GM21576 (cell line): ENCODE data around the gene RTRAF.

Experiments
- ATAC-seq: cut with Tn5 transposase; IDR thresholded peaks from one replicate; pipeline ENCODE4 v1.9.1; 2021; ENCODE audit warnings: mild to moderate bottlenecking, moderate library complexity; ENCODE audit not compliant: unreplicated experiment

Gene RTRAF

DNA sequence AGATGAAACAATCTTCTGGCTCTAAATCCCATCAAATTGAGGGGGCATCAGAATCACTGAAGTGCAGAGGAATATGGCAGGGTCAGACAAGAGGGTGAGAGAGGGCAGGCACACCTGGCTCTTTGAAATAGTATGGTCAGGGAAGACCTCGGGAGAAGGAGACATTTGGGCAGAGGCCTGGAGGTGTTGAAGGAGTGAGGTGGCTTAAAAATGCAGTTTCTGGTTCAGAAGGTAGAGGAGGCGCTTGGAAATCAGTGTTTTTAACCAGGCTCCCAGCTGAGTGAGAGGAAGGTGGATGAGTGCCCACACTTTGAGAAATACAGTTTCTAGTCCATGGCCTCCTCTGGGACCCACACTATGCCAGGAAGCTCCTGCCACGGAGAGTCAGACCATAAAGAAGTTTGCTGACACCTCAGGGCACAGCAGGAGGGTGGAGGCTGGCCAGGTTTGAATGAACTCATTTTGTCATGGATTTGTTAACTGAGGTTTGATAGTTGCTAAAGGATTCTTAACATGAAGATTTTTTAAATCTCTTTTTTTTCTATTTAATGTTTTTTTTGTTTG is 59.4 kb downstream of the RTRAF start:
- ATAC-seq = no peak

DNA sequence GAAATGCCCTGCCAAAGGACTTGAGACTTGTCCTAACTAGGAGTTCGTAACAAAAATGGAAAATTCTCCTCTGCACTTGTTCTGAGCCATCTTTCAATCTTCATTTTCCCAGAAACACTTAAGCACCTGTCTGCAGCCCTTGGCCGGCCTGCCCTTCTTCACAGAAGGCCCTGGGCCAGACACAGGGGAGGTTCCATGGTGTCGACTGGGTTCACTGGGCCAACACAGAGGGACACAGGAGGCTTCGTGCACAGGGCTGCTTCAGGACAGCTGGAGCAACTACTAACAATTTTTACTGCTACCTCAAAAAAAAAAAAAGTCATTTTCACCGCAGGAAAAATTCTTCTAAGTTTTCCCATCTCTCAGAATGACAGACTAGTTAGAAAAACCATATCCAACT is 59.9 kb downstream of the RTRAF start:
- no peak for ATAC-seq

DNA sequence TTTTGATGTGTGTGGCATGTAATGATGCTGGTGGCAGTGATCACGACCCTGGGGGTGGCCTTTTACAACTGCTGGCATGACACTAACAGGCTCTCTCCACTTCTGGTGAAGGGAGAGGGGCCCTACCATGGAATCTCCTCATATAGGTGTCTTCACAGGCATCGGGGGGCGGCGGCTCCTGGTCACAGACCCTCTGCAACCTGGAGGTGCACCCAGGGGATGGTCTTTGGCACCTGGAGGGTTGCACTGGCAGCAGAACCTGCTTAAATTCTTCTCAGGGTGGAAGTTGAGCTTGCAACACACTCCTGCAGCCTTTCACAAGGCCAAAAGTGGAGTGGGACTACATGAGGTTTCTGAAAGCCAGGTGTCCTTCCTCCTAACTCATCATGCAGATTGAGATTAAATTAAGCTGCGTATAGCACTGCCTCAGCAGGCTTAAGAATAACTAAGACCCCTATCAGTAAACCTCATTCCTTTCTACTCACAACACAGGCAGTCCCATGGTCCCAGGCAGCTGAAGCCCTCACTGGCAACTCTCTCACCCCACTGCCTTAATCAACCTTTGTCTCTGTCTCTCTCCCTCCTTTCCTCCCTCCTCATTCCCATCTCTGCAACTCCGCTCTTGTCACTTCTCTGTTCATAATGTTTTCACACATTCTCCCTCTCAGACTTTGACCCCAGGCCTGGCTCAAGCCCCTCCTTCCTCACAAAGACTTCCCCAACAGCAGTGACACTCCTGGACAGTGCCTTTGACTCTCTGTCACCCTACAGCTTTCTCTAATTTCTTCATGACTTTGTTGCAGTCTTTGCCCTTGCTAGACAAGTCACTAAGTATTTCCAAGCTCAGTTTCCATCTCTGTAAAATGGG is 60.6 kb downstream of the RTRAF start:
- ATAC-seq = no peak

DNA sequence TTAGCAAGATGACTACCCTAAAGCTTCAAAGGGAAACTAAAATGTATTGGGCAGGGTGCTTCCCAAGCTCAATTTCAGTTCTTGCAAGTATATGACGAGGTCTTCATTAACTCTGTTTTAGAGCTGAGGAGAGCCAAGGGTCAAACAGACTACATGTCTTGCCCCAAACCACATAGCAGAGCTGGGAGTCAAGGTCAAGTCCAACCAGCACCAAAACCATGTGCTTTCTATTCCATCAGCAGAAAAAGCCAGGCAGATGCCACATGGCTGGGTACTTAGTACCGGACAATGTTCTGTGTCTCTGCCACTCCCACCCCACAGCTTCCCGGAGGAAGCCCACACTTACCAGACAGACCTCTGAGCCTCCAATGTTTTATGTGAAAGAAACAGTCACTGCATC is 61.9 kb downstream of the RTRAF start:
- ATAC-seq = no peak

DNA sequence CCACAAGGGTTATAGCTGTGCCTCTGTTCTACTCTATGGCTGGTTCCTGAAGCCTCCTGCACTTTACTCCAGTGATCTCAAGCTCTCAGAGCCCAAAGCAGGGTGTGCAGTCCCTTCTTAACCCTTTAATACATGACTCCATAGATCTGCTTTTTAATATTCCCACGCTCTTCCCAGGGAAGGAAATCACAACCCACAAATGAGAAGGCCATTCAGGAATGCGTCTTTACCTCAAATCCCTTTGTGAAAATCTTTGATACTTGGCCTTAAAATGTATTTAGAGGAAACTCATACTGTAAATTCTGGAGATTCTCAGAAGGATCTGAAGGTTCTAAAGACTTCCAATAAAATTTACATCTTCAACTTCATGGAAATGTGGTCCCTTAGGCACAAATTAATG is 62.5 kb downstream of the RTRAF start:
- ATAC-seq = no peak

DNA sequence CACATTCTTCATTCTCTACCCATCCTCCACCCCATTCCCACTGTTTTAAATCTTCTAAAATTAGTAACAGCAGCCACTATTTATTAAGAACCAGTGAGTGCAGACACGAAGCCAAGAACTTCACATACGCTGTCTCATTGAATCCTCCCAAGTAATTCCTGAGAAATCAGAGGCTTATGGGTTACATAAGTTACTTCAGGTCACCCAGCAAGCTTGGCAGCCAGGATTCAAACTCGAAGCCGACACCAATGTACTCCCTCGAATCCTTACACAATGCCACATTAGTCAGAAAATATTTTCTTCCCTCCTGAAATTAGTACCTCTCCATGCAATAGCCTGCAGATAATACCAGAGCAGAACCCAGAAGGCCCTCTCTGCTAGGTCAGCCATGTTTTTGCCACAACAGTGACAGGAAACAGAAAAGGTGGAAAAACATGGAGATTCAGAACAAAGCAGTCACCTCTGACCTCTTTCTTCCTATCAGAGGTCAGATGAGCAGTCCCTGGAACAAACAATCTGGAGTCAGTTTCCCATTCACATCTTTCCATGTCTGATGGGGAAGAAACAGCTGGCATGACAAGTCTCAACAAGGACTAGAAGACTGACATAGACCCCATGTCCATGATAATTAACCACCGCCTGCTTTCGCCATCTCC is 63.1 kb downstream of the RTRAF start:
- no peak for ATAC-seq

DNA sequence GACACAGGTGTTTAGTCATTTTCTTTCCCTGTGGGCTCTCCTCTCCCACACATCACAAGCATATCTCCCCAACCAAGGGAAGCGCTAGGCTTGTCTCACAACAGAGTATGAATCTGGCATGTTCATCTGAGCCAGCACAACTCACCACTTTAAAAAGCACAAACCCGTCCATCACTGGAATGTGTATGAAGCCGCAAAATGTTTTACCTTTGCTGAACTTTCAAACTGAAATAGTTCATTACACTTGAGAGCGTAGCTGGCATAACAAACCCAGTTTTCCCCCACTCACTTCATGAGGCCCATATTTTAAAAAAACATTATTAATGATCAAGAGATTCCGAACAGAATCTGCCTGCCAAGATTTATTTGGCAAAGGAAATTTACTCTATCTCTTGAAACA is 63.7 kb downstream of the RTRAF start:
- ATAC-seq = no peak

DNA sequence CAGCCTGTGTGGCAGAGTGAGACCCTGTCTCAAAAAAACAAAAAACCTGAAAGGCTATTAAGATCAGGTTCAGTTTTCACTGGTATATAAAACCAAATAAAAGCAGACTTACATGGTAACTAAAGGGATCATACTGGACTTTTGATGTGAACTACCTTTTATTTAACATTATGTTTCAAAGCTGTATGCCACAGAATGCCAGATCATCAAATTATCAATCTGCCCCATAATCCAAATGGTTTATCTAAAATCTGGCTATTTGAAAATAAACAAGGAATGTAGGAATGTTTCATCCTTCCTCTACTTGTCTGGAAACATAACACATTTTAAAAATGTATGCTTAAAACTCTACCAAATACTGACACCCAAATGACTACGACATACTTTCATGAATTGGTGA is 65.3 kb downstream of the RTRAF start:
- ATAC-seq = no peak

DNA sequence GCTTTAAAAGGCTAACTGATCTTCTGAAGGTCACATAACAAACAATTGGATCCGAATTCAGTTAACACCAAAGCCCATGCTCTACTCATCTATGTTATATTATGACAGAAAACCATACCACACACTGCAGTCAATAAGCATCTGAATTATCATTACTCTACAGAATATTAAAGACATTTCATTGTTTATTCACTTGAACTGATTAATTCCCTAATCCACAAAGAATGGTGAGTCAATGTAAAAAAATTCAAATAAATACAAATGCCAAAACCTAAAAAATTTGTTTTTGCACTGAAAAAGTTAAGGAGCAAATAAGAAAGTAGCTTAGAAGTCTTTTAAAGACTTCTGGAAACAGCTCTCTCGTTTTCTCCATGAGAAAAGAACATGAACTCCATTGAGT is 65.8 kb downstream of the RTRAF start:
- no peak for ATAC-seq

DNA sequence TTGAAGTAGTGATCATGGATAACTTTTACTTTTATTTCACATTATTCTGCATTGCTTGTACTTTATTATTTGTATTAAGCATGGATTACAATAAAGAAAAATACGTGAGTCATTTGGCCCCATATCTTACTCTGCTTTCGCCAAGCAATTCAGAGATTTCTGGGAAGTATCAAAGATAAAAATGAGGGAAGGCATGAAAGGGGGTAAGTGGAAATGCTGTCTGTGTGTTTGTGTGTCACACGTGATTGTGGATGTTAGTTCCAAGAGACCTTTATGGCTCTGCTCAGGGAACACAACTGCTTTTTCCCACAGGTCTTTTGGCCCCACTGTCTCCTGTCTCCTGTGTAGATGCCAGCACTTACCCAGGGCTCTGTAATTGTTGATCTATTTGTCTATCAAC is 69.0 kb downstream of the RTRAF start:
- no peak for ATAC-seq

DNA sequence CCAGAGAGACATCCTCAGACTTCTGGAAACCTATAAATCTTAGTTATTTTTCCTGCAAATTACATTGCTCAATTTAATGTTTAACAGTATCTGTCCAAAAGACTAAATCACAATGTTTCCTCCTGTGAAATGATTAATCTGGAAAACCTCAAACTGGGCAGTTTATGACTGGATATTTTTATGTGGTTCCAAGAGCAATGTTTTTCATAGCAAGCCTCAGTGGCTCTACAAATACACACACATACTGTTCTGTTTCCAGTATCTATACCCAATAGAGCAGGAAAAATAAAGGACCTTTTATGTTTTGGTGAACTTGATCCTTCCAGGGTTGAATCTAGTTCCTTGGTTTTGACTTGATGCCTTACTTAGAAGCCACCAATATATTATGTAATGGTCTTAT is 70.3 kb downstream of the RTRAF start:
- ATAC-seq = no peak

DNA sequence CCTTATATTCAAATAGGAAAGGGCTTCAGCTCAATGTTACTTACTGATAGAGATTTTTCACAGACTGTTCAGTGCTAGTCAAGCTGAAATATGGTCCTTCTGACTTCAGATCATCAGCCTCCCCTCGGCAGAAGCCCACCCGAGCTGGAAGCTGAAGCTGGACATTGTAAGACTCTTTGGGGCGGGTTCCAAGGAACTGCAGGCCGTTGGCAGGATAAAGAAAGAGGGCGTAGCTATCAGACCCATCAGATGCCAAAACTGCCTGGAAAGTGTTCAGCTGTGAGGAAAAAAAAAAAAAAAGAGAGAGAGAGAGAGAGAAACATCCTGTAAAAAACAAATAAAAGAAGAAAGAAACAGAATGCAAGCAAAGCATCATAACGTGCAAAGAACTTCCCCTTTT is 70.7 kb downstream of the RTRAF start:
- no peak for ATAC-seq
